Psoas muscle (tissue), 8 donors: Measurements from ENCODE around the gene UBE2D2. TPM values are rescaled to one million over a fixed set of nuclear protein-coding genes. Genes with fewer than 3 reads are reported as not detected.

Experiments used
- ATAC-seq, 4 donors: fragments of 200-7000 bp; cut with Tn5 transposase; one replicate each; pipeline ENCODE4 v1.9.1; 2020; ENCODE audit warnings: moderate library complexity in 3 of 4, mild to moderate bottlenecking in 2 of 4
- DNase-seq, 2 donors: peaks; one replicate each; pipeline ENCODE4 v3.0.0-alpha.2; 2020
- H3K27ac ChIP-seq: fragments of 200-600 bp; one replicate; pipeline ENCODE4 v1.8.0; 2022
- H3K27me3 ChIP-seq, 3 donors: fragments of 200-600 bp in 1 of 3; one replicate each; pipeline versions ENCODE4 v1.6.1 to v1.8.0; 2013 to 2022; ENCODE audit warnings: low read length in 2 of 3, mild to moderate bottlenecking in 2 of 3, moderate library complexity in 1 of 3; ENCODE audit not compliant: insufficient read depth in 3 of 3
- H3K36me3 ChIP-seq, 2 donors: fragments of 200-600 bp in 1 of 2; one replicate each; pipeline versions ENCODE4 v1.6.1 to v1.8.0; 2013 to 2022; ENCODE audit warnings: low read depth in 1 of 2, mild to moderate bottlenecking in 1 of 2, moderate library complexity in 1 of 2; ENCODE audit not compliant: insufficient read depth in 1 of 2
- H3K4me1 ChIP-seq: fragments of 200-600 bp; one replicate; pipeline ENCODE4 v1.8.0; 2022
- H3K4me3 ChIP-seq: fragments of 200-600 bp; one replicate; pipeline ENCODE4 v1.8.0; 2022; ENCODE audit warnings: mild to moderate bottlenecking
- H3K9me3 ChIP-seq: fragments of 200-600 bp; one replicate; pipeline ENCODE4 v1.8.0; 2022
- CTCF ChIP-seq: fragments of 200-600 bp; IDR thresholded peaks from one replicate; pipeline ENCODE4 v1.8.0; 2022; ENCODE audit warnings: antibody characterized with exemption
- WGBS, 3 donors: extraction: QIAGEN DNeasy Blood & Tissue Kit; methylation state at CpG; one replicate each; pipeline versions ENCODE4 v1.1.6 to v1.1.7; 2013; 5-methylcytosine and 5-hydroxymethylcytosine counted together
- intact Hi-C, 2 donors: fragments of 100-400 bp; cut with DNase I; formaldehyde crosslinking; loops; one replicate each; pipeline versions ENCODE4 v1.11.0 to v1.14.2; 2022
- polyA plus RNA-seq, 3 donors: library from polyadenylated mRNA; stranded (reverse); fragments of 200-250 nt; gene quantifications; one replicate each; pipeline ENCODE4 v1.2.3, GENCODE V29; 2013
- total RNA-seq, 4 donors: library from RNA; stranded (reverse); fragmentation: NEBNext Ultra II Directional in 2 of 4; extraction: Animal tissue kit (Norgen Biotek cat#: 25700) in 2 of 4; gene quantifications; one replicate each; pipeline versions ENCODE4 v1.2.1 to v1.2.4, GENCODE V29; 2021 to 2023
- donor health status: healthy with polysubstance abuse.
- donor health status: DM: no; HTN: no; CAD: no; lungs with moderate emphysema.
- donor health status: Bipolar disorder and iron deficiency.
- donor health status: healthy.
- donor health status: DM: yes; HTN: yes; CAD: no.
- donor health status: DM: no; HTN: no; CAD: no.
- donor health status: DM: no; HTN: no; CAD: no.
- donor health status: DM: yes; HTN: yes; CAD: no.

Gene UBE2D2
- total and polyA plus RNA-seq, 7 donors = 107 to 243 (median 163) TPM

- Histone ChIP-seq H3K4me1 (peaks cover 23% of the 10 kb centered on the region), H3K9me3 (no peaks in the 10 kb centered on the region), H3K27ac (no peak overlapping the region), H3K27me3 (no peaks in the 10 kb centered on the region), H3K4me3 (no peak overlapping the region), H3K36me3 (peaks cover 0 to 24% of the 10 kb centered on the region in 2 donors)
- intact Hi-C loops = loop anchor here (1.0 to 10.0 kb wide), 6 partner anchors 17 to 331 kb away; no protein-coding TSS in a partner anchor
- peak; percentile 99 for TF ChIP-seq CTCF
- WGBS, 3 donors = 1 to 6% (median 1%) methylated on average over 6 of the region's 6 CpGs
- DNase-seq (peak; percentile 65 to 85), ATAC-seq (peak; percentile 36 to 53 (median 42))
Measured at GRCh38 chr5:139633295-139634027, 72.3 kb downstream of the UBE2D2 start.

- intact Hi-C loops = loop anchor here (2.0 to 10.0 kb wide), 4 partner anchors 17 to 331 kb away; no protein-coding TSS in a partner anchor
- H3K36me3 ChIP-seq = peaks cover 0 to 19% of the 10 kb centered on the region in 2 donors
- no peaks in the 10 kb centered on the region for H3K27me3 ChIP-seq
- no peak overlapping the region for H3K27ac ChIP-seq
- WGBS, 3 donors = 70 to 81% (median 71%) methylated on average over 2 of the region's 2 CpGs
- peaks cover 28% of the 10 kb centered on the region for H3K4me1 ChIP-seq
- no peak overlapping the region for H3K4me3 ChIP-seq
- DNase-seq = no peak
- no peak for ATAC-seq
- TF ChIP-seq CTCF = no peak
- no peaks in the 10 kb centered on the region for H3K9me3 ChIP-seq
Measured at GRCh38 chr5:139634028-139634325, 72.8 kb downstream of the UBE2D2 start.

GRCh38 chr5:139634541-139634940 is 73.4 kb downstream of the UBE2D2 start:
- TF ChIP-seq CTCF = no peak
- no peaks in the 10 kb centered on the region for H3K9me3 ChIP-seq
- intact Hi-C loops = loop anchor here (2.0 to 10.0 kb wide), 4 partner anchors 16 to 330 kb away; no protein-coding TSS in a partner anchor
- peaks cover 0 to 15% of the 10 kb centered on the region in 2 donors for H3K36me3 ChIP-seq
- no peaks in the 10 kb centered on the region for H3K27me3 ChIP-seq
- 84 to 91% (median 88%) methylated on average over 3 of the region's 3 CpGs for WGBS, 3 donors
- ATAC-seq (no peak), DNase-seq (no peak)
- H3K4me3 ChIP-seq = no peak overlapping the region
- peaks cover 33% of the 10 kb centered on the region for H3K4me1 ChIP-seq
- no peak overlapping the region for H3K27ac ChIP-seq

- no peaks in the 10 kb centered on the region for H3K9me3 ChIP-seq
- peaks cover 0 to 8% of the 10 kb centered on the region in 2 donors for H3K36me3 ChIP-seq
- no peak for DNase-seq
- intact Hi-C loops = loop anchor here (2.0 to 10.0 kb wide), 4 partner anchors 16 to 330 kb away; no protein-coding TSS in a partner anchor
- H3K4me1 ChIP-seq = peaks cover 38% of the 10 kb centered on the region
- no peak for TF ChIP-seq CTCF
- peak overlapping the region; percentile 37 for H3K27ac ChIP-seq
- ATAC-seq = no peak
- H3K27me3 ChIP-seq = no peaks in the 10 kb centered on the region
- no peak overlapping the region for H3K4me3 ChIP-seq
- WGBS, 3 donors = 29 to 47% (median 35%) methylated on average over 1 of the region's 1 CpG
Measured at GRCh38 chr5:139635191-139635590, 74.1 kb downstream of the UBE2D2 start.
